ENCODE data around the gene HIPK2.

DNA sequence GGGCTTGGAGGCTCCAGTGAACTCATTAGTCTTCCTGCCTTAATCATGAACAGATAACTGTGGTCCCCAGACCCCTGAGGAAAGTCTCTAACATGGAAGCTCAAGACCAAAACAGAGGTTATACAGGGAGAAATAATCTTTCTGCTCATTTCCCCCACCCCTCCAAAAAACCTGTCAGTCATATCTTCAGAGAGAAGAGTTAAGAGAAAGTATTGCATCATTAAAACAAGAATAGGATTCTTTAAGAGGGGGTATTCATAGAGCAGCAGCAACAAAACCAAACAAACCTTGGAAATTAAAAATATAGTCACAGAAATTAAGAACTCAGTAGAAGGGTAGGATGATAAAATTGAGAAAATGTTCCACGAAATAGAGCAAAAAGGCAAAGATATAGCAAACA lies 246.7 kb downstream of the HIPK2 start:
- TF ChIP-seq CREB1 (CRISPR knock-in tag; IDR thresholded peaks at IDR 0.05; ENCODE audit: low read depth) (no peak), EZH2phosphoT487 (IDR thresholded peaks at IDR 0.05; ENCODE audit: unreplicated experiment) (no peak), EZH2 (IDR thresholded peaks at IDR 0.05; ENCODE audit: low read depth, unreplicated experiment) (no peak), POLR2AphosphoS5 (IDR thresholded peaks at IDR 0.05; ENCODE audit: low read depth) (no peak), STAT1 (IDR thresholded peaks at IDR 0.05; ENCODE audit: unreplicated experiment) (no peak), NANOG (IDR thresholded peaks at IDR 0.05; ENCODE audit: borderline replicate concordance) (no peak), ZNF331 (CRISPR knock-in tag; IDR thresholded peaks at IDR 0.05; ENCODE audit: low read depth) (no peak), JUNB (IDR thresholded peaks at IDR 0.05; ENCODE audit: unreplicated experiment) (no peak)
- TF ChIP-seq, protein P1, sequence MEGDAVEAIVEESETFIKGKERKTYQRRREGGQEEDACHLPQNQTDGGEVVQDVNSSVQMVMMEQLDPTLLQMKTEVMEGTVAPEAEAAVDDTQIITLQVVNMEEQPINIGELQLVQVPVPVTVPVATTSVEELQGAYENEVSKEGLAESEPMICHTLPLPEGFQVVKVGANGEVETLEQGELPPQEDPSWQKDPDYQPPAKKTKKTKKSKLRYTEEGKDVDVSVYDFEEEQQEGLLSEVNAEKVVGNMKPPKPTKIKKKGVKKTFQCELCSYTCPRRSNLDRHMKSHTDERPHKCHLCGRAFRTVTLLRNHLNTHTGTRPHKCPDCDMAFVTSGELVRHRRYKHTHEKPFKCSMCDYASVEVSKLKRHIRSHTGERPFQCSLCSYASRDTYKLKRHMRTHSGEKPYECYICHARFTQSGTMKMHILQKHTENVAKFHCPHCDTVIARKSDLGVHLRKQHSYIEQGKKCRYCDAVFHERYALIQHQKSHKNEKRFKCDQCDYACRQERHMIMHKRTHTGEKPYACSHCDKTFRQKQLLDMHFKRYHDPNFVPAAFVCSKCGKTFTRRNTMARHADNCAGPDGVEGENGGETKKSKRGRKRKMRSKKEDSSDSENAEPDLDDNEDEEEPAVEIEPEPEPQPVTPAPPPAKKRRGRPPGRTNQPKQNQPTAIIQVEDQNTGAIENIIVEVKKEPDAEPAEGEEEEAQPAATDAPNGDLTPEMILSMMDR (conservative IDR thresholded peaks at IDR 0.05; ENCODE audit: low read depth in 2 of 2), result no peak
- TF ChIP-seq, protein P2, sequence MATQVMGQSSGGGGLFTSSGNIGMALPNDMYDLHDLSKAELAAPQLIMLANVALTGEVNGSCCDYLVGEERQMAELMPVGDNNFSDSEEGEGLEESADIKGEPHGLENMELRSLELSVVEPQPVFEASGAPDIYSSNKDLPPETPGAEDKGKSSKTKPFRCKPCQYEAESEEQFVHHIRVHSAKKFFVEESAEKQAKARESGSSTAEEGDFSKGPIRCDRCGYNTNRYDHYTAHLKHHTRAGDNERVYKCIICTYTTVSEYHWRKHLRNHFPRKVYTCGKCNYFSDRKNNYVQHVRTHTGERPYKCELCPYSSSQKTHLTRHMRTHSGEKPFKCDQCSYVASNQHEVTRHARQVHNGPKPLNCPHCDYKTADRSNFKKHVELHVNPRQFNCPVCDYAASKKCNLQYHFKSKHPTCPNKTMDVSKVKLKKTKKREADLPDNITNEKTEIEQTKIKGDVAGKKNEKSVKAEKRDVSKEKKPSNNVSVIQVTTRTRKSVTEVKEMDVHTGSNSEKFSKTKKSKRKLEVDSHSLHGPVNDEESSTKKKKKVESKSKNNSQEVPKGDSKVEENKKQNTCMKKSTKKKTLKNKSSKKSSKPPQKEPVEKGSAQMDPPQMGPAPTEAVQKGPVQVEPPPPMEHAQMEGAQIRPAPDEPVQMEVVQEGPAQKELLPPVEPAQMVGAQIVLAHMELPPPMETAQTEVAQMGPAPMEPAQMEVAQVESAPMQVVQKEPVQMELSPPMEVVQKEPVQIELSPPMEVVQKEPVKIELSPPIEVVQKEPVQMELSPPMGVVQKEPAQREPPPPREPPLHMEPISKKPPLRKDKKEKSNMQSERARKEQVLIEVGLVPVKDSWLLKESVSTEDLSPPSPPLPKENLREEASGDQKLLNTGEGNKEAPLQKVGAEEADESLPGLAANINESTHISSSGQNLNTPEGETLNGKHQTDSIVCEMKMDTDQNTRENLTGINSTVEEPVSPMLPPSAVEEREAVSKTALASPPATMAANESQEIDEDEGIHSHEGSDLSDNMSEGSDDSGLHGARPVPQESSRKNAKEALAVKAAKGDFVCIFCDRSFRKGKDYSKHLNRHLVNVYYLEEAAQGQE (IDR thresholded peaks at IDR 0.05; ENCODE audit: unreplicated experiment), result no peak
- TF ChIP-seq, protein P3, sequence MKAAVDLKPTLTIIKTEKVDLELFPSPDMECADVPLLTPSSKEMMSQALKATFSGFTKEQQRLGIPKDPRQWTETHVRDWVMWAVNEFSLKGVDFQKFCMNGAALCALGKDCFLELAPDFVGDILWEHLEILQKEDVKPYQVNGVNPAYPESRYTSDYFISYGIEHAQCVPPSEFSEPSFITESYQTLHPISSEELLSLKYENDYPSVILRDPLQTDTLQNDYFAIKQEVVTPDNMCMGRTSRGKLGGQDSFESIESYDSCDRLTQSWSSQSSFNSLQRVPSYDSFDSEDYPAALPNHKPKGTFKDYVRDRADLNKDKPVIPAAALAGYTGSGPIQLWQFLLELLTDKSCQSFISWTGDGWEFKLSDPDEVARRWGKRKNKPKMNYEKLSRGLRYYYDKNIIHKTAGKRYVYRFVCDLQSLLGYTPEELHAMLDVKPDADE (IDR thresholded peaks at IDR 0.05), result no peak

All from GM23338 (cell line).